Lower lobe of right lung (tissue), 2 donors: ENCODE measurements around the gene SGMS1. TPM values are rescaled to one million over a fixed set of nuclear protein-coding genes. Genes with fewer than 3 reads are reported as not detected.
"Not testable (repeated sequence)": the region's sequence is repeated elsewhere in the genome, so short reads cannot be mapped to it uniquely, and the experiment has no call there.

ENCODE experiments used
- ATAC-seq, 2 donors: fragments of 200-7000 bp; cut with Tn5 transposase; one replicate each; pipeline ENCODE4 v1.9.1; 2020 to 2022; ENCODE audit warnings: mild to moderate bottlenecking in 2 of 2, moderate library complexity in 2 of 2
- DNase-seq: peaks from one replicate; pipeline ENCODE4 v3.0.0-alpha.2; 2020
- H3K27ac ChIP-seq: fragments of 200-600 bp; one replicate; pipeline ENCODE4 v1.8.0; 2022
- H3K27me3 ChIP-seq: fragments of 200-600 bp; one replicate; pipeline ENCODE4 v1.8.0; 2022; ENCODE audit warnings: low read depth
- H3K36me3 ChIP-seq: fragments of 200-600 bp; one replicate; pipeline ENCODE4 v1.8.0; 2022; ENCODE audit warnings: mild to moderate bottlenecking
- H3K4me1 ChIP-seq: fragments of 200-600 bp; one replicate; pipeline ENCODE4 v1.8.0; 2022
- H3K4me3 ChIP-seq: fragments of 200-600 bp; one replicate; pipeline ENCODE4 v1.8.0; 2022; ENCODE audit warnings: mild to moderate bottlenecking
- H3K9me3 ChIP-seq: fragments of 200-600 bp; one replicate; pipeline ENCODE4 v1.8.0; 2022
- intact Hi-C: fragments of 100-400 bp; cut with DNase I; formaldehyde crosslinking; loops from one replicate; pipeline ENCODE4 v1.11.0; 2022
- total RNA-seq: library from RNA; stranded (reverse); fragmentation: NEBNext Ultra II Directional; extraction: Animal tissue kit (Norgen Biotek cat#: 25700); gene quantifications from one replicate; pipeline ENCODE4 v1.2.1, GENCODE V29; 2021
- TF ChIP-seq, protein P1 (sequence below): fragments of 200-600 bp; IDR thresholded peaks from one replicate; pipeline ENCODE4 v1.8.0; 2022; ENCODE audit warnings: antibody characterized with exemption, mild to moderate bottlenecking
- donor health status: DM: no; HTN: yes; CAD: no; lungs with severe emphysema.

Gene SGMS1
- total RNA-seq, 1 donor from 2014 or later, result 72.3 TPM

GRCh38 chr10:50426485-50426884 is 197.3 kb downstream of the SGMS1 start:
- ATAC-seq, result no peak
- no peaks in the 10 kb centered on the region for H3K9me3 ChIP-seq
- H3K36me3 ChIP-seq, result no peaks in the 10 kb centered on the region
- no peak overlapping the region for H3K27ac ChIP-seq
- intact Hi-C loops, result no loop called here
- TF ChIP-seq, protein P1, sequence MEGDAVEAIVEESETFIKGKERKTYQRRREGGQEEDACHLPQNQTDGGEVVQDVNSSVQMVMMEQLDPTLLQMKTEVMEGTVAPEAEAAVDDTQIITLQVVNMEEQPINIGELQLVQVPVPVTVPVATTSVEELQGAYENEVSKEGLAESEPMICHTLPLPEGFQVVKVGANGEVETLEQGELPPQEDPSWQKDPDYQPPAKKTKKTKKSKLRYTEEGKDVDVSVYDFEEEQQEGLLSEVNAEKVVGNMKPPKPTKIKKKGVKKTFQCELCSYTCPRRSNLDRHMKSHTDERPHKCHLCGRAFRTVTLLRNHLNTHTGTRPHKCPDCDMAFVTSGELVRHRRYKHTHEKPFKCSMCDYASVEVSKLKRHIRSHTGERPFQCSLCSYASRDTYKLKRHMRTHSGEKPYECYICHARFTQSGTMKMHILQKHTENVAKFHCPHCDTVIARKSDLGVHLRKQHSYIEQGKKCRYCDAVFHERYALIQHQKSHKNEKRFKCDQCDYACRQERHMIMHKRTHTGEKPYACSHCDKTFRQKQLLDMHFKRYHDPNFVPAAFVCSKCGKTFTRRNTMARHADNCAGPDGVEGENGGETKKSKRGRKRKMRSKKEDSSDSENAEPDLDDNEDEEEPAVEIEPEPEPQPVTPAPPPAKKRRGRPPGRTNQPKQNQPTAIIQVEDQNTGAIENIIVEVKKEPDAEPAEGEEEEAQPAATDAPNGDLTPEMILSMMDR, result no peak
- peaks cover 12% of the 10 kb centered on the region for H3K4me1 ChIP-seq
- no peak for DNase-seq
- no peaks in the 10 kb centered on the region for H3K27me3 ChIP-seq
- no peak overlapping the region for H3K4me3 ChIP-seq

GRCh38 chr10:50425215-50425614 is 198.5 kb downstream of the SGMS1 start:
- H3K27me3 ChIP-seq, H3K4me3 ChIP-seq, ATAC-seq, H3K27ac ChIP-seq, intact Hi-C loops, H3K36me3 ChIP-seq, DNase-seq, H3K9me3 ChIP-seq: not testable (repeated sequence)
- peaks cover 24% of the 10 kb centered on the region for H3K4me1 ChIP-seq

DNA sequence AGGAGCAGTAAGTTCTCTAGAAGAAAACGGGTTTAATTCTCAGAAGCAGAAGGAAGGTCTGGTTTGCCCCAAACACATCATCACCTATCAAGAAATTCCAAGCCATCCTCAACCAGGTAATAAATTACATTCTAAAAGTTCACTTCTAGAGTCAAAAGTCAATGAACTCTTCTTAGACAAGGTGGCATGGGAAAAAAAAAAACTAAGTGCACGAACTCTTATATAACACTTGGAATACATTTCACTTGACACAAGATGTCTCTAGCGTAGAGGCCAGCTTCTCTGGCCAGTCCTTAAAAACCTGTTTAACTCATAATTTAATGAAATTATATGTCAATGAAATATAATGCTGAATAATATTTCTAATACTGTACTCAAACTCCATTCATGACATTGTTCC is 200.3 kb downstream of the SGMS1 start:
- Histone ChIP-seq H3K4me1 (peaks cover 35% of the 10 kb centered on the region), H3K36me3 (no peaks in the 10 kb centered on the region)

GRCh38 chr10:50422259-50422658 is 201.5 kb downstream of the SGMS1 start:
- H3K9me3 ChIP-seq, result no peaks in the 10 kb centered on the region
- no peak overlapping the region for H3K4me3 ChIP-seq
- H3K27ac ChIP-seq, result peak overlapping the region; percentile 18
- DNase-seq (no peak), ATAC-seq (no peak)
- H3K36me3 ChIP-seq, result no peaks in the 10 kb centered on the region
- peaks cover 35% of the 10 kb centered on the region for H3K4me1 ChIP-seq
- TF ChIP-seq, protein P1, result no peak
- intact Hi-C loops, result no loop called here
- H3K27me3 ChIP-seq, result no peaks in the 10 kb centered on the region

More for the DNA sequence above, 200.3 kb downstream of the SGMS1 start:
- ATAC-seq (no peak), DNase-seq (no peak)
- H3K4me3 ChIP-seq, result no peak overlapping the region
- H3K27ac ChIP-seq, result no peak overlapping the region
- H3K9me3 ChIP-seq, result no peaks in the 10 kb centered on the region
- intact Hi-C loops, result no loop called here
- TF ChIP-seq, protein P1, result no peak
- H3K27me3 ChIP-seq, result no peaks in the 10 kb centered on the region

DNA sequence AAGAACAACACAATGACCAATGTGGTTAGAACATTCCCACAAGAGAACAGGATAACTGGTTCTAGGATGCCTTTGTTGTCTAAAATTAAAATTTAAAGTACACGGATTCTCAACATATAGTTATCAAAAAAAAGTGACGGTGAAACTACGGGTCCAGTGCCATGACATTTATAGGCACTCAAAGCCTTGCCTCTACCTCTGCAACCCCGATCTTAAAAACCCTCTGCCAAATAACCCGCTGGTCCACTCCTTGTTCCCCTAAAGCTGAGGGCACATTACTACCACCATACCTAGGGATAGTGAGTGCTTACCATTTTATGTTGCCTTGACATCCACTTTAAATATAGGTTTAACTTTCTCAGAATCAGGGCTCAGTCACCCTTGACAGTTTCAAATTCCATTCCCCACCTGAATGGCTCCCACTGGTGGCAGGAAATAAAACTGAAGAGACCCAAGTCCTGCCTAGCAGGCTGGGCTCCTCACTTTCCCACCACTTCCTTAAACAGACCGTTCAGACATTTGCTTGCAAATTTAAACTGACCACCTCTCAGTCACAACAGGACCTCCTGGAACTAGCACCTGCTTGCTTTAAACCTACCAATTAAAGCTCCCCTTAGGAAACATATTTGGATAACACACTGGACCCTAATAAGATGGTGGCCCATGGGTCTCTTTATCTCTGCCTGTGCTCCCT is 202.6 kb downstream of the SGMS1 start:
- Histone ChIP-seq H3K36me3 (no peaks in the 10 kb centered on the region), H3K27ac (peak overlapping the region; percentile 18), H3K27me3 (no peaks in the 10 kb centered on the region), H3K4me3 (no peak overlapping the region), H3K9me3 (no peaks in the 10 kb centered on the region), H3K4me1 (peaks cover 35% of the 10 kb centered on the region)
- intact Hi-C loops, result no loop called here
- peak; percentile 49 for DNase-seq
- TF ChIP-seq, protein P1, result peak; percentile 76
- peak; percentile 61 to 64 for ATAC-seq

DNA sequence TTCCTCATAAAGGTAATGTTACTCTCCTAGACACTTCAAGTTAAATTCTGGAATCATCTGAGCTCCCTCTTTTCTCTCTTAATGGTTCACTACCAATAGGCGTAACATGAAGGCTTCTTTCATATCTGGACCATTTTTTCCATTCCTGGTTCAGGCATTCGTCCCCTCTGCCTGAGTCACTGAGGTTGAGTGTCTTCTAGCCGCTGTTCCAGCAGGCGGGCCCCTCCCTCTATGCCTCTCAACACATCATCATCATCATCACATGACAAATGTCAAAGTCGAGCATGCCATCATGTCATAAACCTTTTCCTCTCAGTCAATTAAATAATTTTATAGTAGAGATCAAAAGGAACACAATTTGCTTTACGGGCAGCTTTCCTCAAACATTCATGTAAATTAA is 203.6 kb downstream of the SGMS1 start:
- Histone ChIP-seq H3K9me3 (no peaks in the 10 kb centered on the region), H3K36me3 (no peaks in the 10 kb centered on the region), H3K4me1 (peaks cover 35% of the 10 kb centered on the region), H3K27me3 (no peaks in the 10 kb centered on the region), H3K27ac (no peak overlapping the region), H3K4me3 (no peak overlapping the region)
- ATAC-seq (no peak), DNase-seq (no peak)
- intact Hi-C loops, result no loop called here
- TF ChIP-seq, protein P1, result no peak
